Astrocyte of the cerebellum (primary cell): ENCODE data around the gene CLCN7.

Experiments used
- DNase-seq: peaks from one replicate; pipeline ENCODE4 v3.0.0-alpha.2; 2011; ENCODE audit warnings: low read depth
- H3K4me3 ChIP-seq: 2 replicates; pipeline ENCODE4 v1.5.1; 2011; ENCODE audit warnings: mild to moderate bottlenecking, low read depth, low read length, moderate library complexity
- in situ Hi-C: cut with HindIII; loops from 2 replicates; pipeline ENCODE4 v1.10.0; 2017; ENCODE audit warnings: low sequenced_read_pairs
- TF ChIP-seq, protein P1 (sequence below): IDR thresholded peaks from 2 replicates; pipeline ENCODE4 v1.5.1; 2012; ENCODE audit warnings: low read length, low read depth, moderate library complexity, mild to moderate bottlenecking; ENCODE audit errors: missing control alignments

The CLCN7 gene

DNA sequence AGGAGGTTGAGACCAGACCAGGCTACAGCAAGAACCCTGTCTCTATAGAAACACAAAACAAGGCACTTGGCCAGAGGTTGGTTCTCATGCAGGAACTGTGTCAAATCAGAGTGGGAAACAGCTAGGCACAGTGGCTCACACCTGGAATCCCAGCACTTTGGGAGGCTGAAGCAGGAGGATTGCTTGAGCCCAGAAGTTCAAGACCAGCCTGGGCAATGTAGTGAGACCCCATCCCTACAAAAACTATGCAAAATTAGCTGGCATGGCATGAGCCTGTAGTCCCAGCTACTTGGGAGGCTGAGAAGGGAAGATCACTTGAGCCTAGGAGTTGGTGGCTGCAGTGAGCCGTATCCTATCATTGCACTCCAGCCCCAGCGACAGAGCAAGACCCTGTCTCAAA lies 62.0 kb downstream of the CLCN7 start:
- DNase-seq: no peak
- in situ Hi-C loops: no loop called here
- no peak overlapping the region for H3K4me3 ChIP-seq
- TF ChIP-seq, protein P1, sequence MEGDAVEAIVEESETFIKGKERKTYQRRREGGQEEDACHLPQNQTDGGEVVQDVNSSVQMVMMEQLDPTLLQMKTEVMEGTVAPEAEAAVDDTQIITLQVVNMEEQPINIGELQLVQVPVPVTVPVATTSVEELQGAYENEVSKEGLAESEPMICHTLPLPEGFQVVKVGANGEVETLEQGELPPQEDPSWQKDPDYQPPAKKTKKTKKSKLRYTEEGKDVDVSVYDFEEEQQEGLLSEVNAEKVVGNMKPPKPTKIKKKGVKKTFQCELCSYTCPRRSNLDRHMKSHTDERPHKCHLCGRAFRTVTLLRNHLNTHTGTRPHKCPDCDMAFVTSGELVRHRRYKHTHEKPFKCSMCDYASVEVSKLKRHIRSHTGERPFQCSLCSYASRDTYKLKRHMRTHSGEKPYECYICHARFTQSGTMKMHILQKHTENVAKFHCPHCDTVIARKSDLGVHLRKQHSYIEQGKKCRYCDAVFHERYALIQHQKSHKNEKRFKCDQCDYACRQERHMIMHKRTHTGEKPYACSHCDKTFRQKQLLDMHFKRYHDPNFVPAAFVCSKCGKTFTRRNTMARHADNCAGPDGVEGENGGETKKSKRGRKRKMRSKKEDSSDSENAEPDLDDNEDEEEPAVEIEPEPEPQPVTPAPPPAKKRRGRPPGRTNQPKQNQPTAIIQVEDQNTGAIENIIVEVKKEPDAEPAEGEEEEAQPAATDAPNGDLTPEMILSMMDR: no peak

DNA sequence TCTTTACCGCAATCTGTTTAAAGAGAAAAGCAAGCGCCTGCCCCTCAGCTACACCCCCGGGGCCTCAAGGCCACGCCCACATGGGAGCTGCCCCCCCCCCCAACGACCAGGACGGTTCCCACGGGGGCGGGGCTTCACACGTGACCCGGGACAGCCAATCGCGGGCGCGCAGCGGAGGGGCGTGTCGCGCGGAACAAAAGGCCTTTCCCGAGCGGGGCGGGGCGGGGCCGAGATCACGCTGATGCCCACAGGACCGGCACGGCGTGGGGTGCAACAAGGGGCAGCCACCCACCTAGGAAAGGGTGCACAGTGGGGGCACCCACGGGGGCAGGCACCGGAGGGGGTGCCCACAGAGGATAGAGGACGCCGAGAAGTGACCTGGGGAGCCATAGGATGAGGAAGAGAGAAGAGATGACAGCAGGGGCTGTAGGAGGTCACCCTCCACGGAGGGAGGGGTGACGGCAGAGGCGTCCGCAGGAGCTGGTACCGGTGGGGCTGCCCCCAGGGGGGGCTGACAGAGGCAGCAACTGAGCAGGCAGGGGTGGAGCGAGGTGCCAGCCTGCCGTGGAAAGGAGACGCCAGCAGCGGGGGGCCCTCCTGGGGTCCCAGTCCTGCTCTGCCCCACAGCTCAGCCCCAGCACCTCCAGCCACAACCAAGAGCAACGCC lies 66.5 kb downstream of the CLCN7 start:
- peak overlapping the region; percentile 56 for H3K4me3 ChIP-seq
- DNase-seq: peak; percentile 66
- TF ChIP-seq, protein P1: no peak
- in situ Hi-C loops: no loop called here

DNA sequence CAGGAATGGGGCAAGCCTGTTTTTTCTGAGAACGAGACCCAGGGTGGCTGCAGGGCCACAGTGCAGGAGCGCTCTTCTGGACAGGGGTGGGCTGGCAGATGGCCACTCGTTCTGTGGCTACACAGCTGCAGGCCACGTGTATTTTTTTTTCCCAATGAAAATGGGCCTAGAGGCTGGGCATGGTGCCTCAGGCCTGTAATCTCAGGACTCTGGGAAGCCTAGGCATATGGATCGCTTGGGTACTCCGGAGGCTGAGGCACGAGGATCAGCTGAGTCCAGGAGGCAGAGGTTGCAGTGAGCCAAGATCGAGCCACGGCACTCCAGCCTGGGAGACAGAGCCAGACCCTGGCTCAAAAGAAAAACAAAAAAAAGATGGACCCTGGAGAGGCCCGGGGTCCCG lies 67.1 kb downstream of the CLCN7 start:
- TF ChIP-seq, protein P1: no peak
- in situ Hi-C loops: no loop called here
- no peak for DNase-seq
- peak overlapping the region; percentile 56 for H3K4me3 ChIP-seq

DNA sequence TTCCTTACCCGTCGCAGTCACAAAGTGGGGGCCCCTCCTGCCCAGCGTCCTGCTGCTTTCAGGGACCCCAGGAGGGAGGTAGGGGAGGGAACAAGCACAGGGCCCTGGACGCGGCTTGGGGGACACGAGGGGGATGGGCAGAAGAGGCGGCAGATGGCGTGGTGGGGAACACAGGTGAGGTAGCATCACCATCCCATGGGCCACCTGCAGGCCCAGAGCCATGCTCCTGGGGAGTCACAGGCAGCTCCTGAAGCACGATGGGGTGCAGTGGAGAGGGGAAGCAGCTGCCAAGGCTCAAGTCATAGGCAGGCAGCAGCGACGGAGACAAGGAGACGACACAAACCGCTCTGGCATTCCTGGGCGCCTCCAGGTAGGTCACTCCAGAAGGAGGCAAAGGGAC lies 71.1 kb downstream of the CLCN7 start:
- in situ Hi-C loops: no loop called here
- TF ChIP-seq, protein P1: no peak
- no peak for DNase-seq
- no peak overlapping the region for H3K4me3 ChIP-seq

DNA sequence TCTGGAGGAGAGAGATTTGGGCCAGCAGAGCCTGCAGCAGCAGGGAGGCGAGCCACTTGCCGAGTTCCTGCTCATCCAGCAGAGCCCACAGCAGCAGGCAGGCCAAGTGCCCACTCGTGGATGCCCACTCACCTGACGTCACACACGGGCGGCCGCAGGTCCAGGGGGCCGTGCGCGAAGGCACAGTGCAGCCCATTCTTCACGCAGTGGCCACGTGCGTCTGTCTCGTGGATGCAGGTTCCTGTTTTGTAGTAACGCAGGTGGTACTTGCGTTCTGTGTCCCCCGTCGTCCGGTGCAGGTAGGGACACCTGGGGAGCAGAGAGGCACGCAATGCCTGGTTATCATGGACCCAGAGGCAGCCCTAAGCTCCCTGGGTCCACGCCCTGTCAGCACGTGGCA lies 71.8 kb downstream of the CLCN7 start:
- H3K4me3 ChIP-seq: no peak overlapping the region
- TF ChIP-seq, protein P1: no peak
- no peak for DNase-seq
- in situ Hi-C loops: no loop called here

DNA sequence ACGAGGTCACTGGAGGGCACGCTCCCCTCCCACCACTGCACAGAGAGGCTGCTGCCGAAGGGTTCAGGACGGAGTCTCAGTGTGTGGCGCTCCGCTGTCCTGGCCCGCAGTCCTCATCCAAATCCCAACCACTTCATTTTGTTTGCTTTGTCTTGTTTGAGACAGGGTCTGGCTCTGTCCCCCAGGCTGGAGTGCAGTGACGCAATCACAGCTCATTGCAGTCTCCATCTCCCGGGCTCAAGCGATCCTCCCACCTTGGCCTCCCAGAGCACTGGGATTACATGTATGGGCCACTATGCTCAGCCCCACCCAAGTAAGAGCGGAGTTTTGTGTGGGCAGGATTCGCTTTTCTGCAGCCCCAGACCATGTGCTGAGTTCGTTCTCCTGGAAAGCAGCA lies 73.1 kb downstream of the CLCN7 start:
- in situ Hi-C loops: no loop called here
- no peak for DNase-seq
- H3K4me3 ChIP-seq: no peak overlapping the region
- TF ChIP-seq, protein P1: no peak
